ENCODE results near the gene PAX7.

The PAX7 gene

DNA sequence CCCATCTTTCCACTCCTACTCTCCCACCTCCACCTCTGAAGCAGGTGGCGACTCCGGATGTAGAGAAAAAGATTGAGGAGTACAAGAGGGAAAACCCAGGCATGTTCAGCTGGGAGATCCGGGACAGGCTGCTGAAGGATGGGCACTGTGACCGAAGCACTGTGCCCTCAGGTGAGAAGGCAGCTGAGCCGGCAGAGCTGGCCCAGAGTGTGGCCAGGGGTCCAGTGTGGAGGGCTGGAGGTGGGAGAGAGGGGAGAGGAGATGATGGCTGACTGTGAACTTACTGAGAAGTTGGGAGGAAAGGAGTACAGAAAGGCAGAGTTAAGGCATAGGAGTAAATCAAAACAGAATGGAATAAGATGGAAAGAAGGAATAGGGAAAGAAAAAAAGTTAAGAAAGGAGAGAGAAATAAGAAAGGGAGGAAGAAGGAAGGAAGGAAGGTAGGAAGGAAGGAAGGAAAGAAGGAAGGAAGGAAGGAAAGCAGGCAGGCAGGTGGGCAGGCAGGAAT lies 4.5 kb downstream of the PAX7 start:
- TF ChIP-seq TCF12 (IDR thresholded peaks at IDR 0.05; ENCODE audit: low read depth) (no peak), EP300 (IDR thresholded peaks at IDR 0.05; ENCODE audit: borderline replicate concordance) (no peak), NFIC (IDR thresholded peaks at IDR 0.05) (no peak), TEAD4 (IDR thresholded peaks at IDR 0.05) (no peak), CEBPB (IDR thresholded peaks at IDR 0.05) (no peak), YY1 (IDR thresholded peaks at IDR 0.05; ENCODE audit: low read depth) (no peak), TAF1 (IDR thresholded peaks at IDR 0.05; ENCODE audit: low read depth) (no peak), CREB1 (IDR thresholded peaks at IDR 0.05; ENCODE audit: low read depth) (no peak), ZBTB7A (IDR thresholded peaks at IDR 0.05; ENCODE audit: low read depth) (no peak), RAD21 (IDR thresholded peaks at IDR 0.05; ENCODE audit: low read depth) (no peak), REST (IDR thresholded peaks at IDR 0.05; ENCODE audit: low read depth) (no peak), MAX (IDR thresholded peaks at IDR 0.05) (no peak), FOXM1 (IDR thresholded peaks at IDR 0.05; ENCODE audit: borderline replicate concordance, low read depth) (no peak), EGR1 (IDR thresholded peaks at IDR 0.05) (no peak)
- TF ChIP-seq, protein P1, sequence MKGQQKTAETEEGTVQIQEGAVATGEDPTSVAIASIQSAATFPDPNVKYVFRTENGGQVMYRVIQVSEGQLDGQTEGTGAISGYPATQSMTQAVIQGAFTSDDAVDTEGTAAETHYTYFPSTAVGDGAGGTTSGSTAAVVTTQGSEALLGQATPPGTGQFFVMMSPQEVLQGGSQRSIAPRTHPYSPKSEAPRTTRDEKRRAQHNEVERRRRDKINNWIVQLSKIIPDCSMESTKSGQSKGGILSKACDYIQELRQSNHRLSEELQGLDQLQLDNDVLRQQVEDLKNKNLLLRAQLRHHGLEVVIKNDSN (IDR thresholded peaks at IDR 0.05) = no peak

GRCh38 chr1:18635891-18636595 lies 5.4 kb downstream of the PAX7 start:
- TF ChIP-seq NFIC (IDR thresholded peaks at IDR 0.05) = no peak
- TF ChIP-seq MAX (IDR thresholded peaks at IDR 0.05) = no peak
- no peak for TF ChIP-seq TEAD4 (IDR thresholded peaks at IDR 0.05)
- no peak for TF ChIP-seq REST (IDR thresholded peaks at IDR 0.05; ENCODE audit: low read depth)
- no peak for TF ChIP-seq ZBTB7A (IDR thresholded peaks at IDR 0.05; ENCODE audit: low read depth)
- TF ChIP-seq CREB1 (IDR thresholded peaks at IDR 0.05; ENCODE audit: low read depth) = no peak
- no peak for TF ChIP-seq RAD21 (IDR thresholded peaks at IDR 0.05; ENCODE audit: low read depth)
- no peak for TF ChIP-seq EP300 (IDR thresholded peaks at IDR 0.05; ENCODE audit: borderline replicate concordance)
- TF ChIP-seq CEBPB (IDR thresholded peaks at IDR 0.05) = no peak
- TF ChIP-seq YY1 (IDR thresholded peaks at IDR 0.05; ENCODE audit: low read depth) = no peak
- no peak for TF ChIP-seq TAF1 (IDR thresholded peaks at IDR 0.05; ENCODE audit: low read depth)

- TF ChIP-seq FOXM1 (IDR thresholded peaks at IDR 0.05; ENCODE audit: borderline replicate concordance, low read depth) (no peak), TCF12 (IDR thresholded peaks at IDR 0.05; ENCODE audit: low read depth) (no peak), TEAD4 (IDR thresholded peaks at IDR 0.05) (no peak), RAD21 (IDR thresholded peaks at IDR 0.05; ENCODE audit: low read depth) (no peak), CREB1 (IDR thresholded peaks at IDR 0.05; ENCODE audit: low read depth) (no peak), EP300 (IDR thresholded peaks at IDR 0.05; ENCODE audit: borderline replicate concordance) (no peak), MAX (IDR thresholded peaks at IDR 0.05) (no peak), TAF1 (IDR thresholded peaks at IDR 0.05; ENCODE audit: low read depth) (no peak), CEBPB (IDR thresholded peaks at IDR 0.05) (no peak), EGR1 (IDR thresholded peaks at IDR 0.05) (no peak)
- TF ChIP-seq, protein P1 (IDR thresholded peaks at IDR 0.05) = no peak
These were observed 6.2 kb downstream of the PAX7 start for GRCh38 chr1:18636596-18637508.

- TF ChIP-seq REST (IDR thresholded peaks at IDR 0.05; ENCODE audit: low read depth) (no peak), TCF12 (IDR thresholded peaks at IDR 0.05; ENCODE audit: low read depth) (no peak), FOXM1 (IDR thresholded peaks at IDR 0.05; ENCODE audit: borderline replicate concordance, low read depth) (no peak), MAX (IDR thresholded peaks at IDR 0.05) (no peak), CREB1 (IDR thresholded peaks at IDR 0.05; ENCODE audit: low read depth) (no peak), RAD21 (IDR thresholded peaks at IDR 0.05; ENCODE audit: low read depth) (no peak), CEBPB (IDR thresholded peaks at IDR 0.05) (no peak), EP300 (IDR thresholded peaks at IDR 0.05; ENCODE audit: borderline replicate concordance) (no peak), YY1 (IDR thresholded peaks at IDR 0.05; ENCODE audit: low read depth) (no peak), NFIC (IDR thresholded peaks at IDR 0.05) (no peak), TAF1 (IDR thresholded peaks at IDR 0.05; ENCODE audit: low read depth) (no peak), TEAD4 (IDR thresholded peaks at IDR 0.05) (no peak), ZBTB7A (IDR thresholded peaks at IDR 0.05; ENCODE audit: low read depth) (no peak), EGR1 (IDR thresholded peaks at IDR 0.05) (no peak)
- TF ChIP-seq, protein P1 (IDR thresholded peaks at IDR 0.05) = no peak
These were observed 6.9 kb downstream of the PAX7 start for GRCh38 chr1:18637511-18637960.
